ENCODE results near the gene ALMS1.

The ALMS1 gene

GRCh38 chr2:73356097-73356496, 29.5 kb upstream of the ALMS1 start:
- no peak for DNase-seq (ENCODE audit: low spot score)

GRCh38 chr2:73359915-73360697, 25.5 kb upstream of the ALMS1 start:
- TF ChIP-seq CTCF (IDR thresholded peaks at IDR 0.05; ENCODE audit: extremely low read depth, missing control alignments), result no peak
- no peak for DNase-seq (ENCODE audit: low spot score)

More at GRCh38 chr2:73356097-73356496, 29.5 kb upstream of the ALMS1 start:
- no peak for TF ChIP-seq CTCF (IDR thresholded peaks at IDR 0.05; ENCODE audit: extremely low read depth, missing control alignments)

- no peak for DNase-seq (ENCODE audit: low spot score)
- TF ChIP-seq CTCF (IDR thresholded peaks at IDR 0.05; ENCODE audit: extremely low read depth, missing control alignments), result no peak
These were observed 19.6 kb upstream of the ALMS1 start for GRCh38 chr2:73366060-73366459.

GRCh38 chr2:73368781-73369180, 16.9 kb upstream of the ALMS1 start:
- no peak for DNase-seq (ENCODE audit: low spot score)
- no peak for TF ChIP-seq CTCF (IDR thresholded peaks at IDR 0.05; ENCODE audit: extremely low read depth, missing control alignments)

GRCh38 chr2:73370348-73370747, 15.3 kb upstream of the ALMS1 start:
- no peak for DNase-seq (ENCODE audit: low spot score)
- no peak for TF ChIP-seq CTCF (IDR thresholded peaks at IDR 0.05; ENCODE audit: extremely low read depth, missing control alignments)

GRCh38 chr2:73373344-73373743, 12.3 kb upstream of the ALMS1 start:
- no peak for TF ChIP-seq CTCF (IDR thresholded peaks at IDR 0.05; ENCODE audit: extremely low read depth, missing control alignments)

GRCh38 chr2:73374269-73374668, 11.4 kb upstream of the ALMS1 start:
- TF ChIP-seq CTCF (IDR thresholded peaks at IDR 0.05; ENCODE audit: extremely low read depth, missing control alignments), result no peak
- no peak for DNase-seq (ENCODE audit: low spot score)

More at GRCh38 chr2:73373344-73373743, 12.3 kb upstream of the ALMS1 start:
- no peak for DNase-seq (ENCODE audit: low spot score)
